Measurements from ENCODE around the gene LRRC7. TPM values are rescaled to one million over a fixed set of nuclear protein-coding genes. Genes with fewer than 3 reads are reported as not detected.

The LRRC7 gene
- total and polyA plus RNA-seq, 2 of the 8 experiments (the other 6 are each of a cell fraction or from before 2014, with no cell fraction given), result 0.03 to 0.17 TPM

- TF ChIP-seq ASH2L (IDR thresholded peaks at IDR 0.05; ENCODE audit: low read length), result no peak
- no peak for TF ChIP-seq POU5F1 (IDR thresholded peaks at IDR 0.05; ENCODE audit: low read depth, low read length)
- no peak for TF ChIP-seq GTF2F1 (IDR thresholded peaks at IDR 0.05; ENCODE audit: borderline replicate concordance, low read depth, low read length)
- no peak for TF ChIP-seq FOSL1 (IDR thresholded peaks at IDR 0.05; ENCODE audit: insufficient read depth, low read depth, low read length)
- TF ChIP-seq JUN (IDR thresholded peaks at IDR 0.05; ENCODE audit: low read depth, low read length), result no peak
- TF ChIP-seq NANOG (IDR thresholded peaks at IDR 0.05; ENCODE audit: insufficient read depth, low read depth, low read length, poor library complexity, severe bottlenecking), result no peak
- no peak for TF ChIP-seq TAF7 (optimal IDR thresholded peaks at IDR 0.05; ENCODE audit: borderline replicate concordance, low read depth, low read length)
- no peak for TF ChIP-seq ATF2 (IDR thresholded peaks at IDR 0.05; ENCODE audit: low read length)
- no peaks in the 10 kb centered on the region for H3K79me2 ChIP-seq (ENCODE audit: control insufficient read depth in 1 of 2, insufficient read depth in 2 of 2, low read length in 2 of 2)
- FAIRE-seq, result no peak
- H3K56ac ChIP-seq (replicated peaks; ENCODE audit: insufficient read length, low read depth, low read length), result no peak overlapping the region
- no peaks in the 10 kb centered on the region for H3K4me1 ChIP-seq (replicated peaks in 1 of 4; ENCODE audit: control insufficient read depth in 3 of 4, insufficient read depth in 4 of 4, low read length in 3 of 4)
- H2BK12ac ChIP-seq (ENCODE audit: low read depth, low read length), result no peak overlapping the region
- H2BK120ac ChIP-seq (replicated peaks; ENCODE audit: low read depth, low read length), result no peak overlapping the region
- H2BK15ac ChIP-seq (ENCODE audit: low read length), result no peak overlapping the region
- H3K4ac ChIP-seq (replicated peaks; ENCODE audit: insufficient read length, low read depth, low read length), result peak overlapping the region; percentile 38
- no peak overlapping the region for H3K4me2 ChIP-seq (ENCODE audit: insufficient read depth in 1 of 2, low read depth in 2 of 2, low read length in 2 of 2)
- H3K9me3 ChIP-seq (ENCODE audit: insufficient read depth in 2 of 2, low read depth in 1 of 2, low read length in 1 of 2), result no peaks in the 10 kb centered on the region
- no peak overlapping the region for H3K23ac ChIP-seq (ENCODE audit: insufficient read length)
- H4K91ac ChIP-seq (replicated peaks; ENCODE audit: insufficient read length, low read length), result no peak overlapping the region
- H3K9ac ChIP-seq (replicated peaks in 1 of 4; ENCODE audit: extremely low read depth in 1 of 4, low read depth in 3 of 4, low read length in 3 of 4), result no peak overlapping the region
- POLR2A ChIA-PET (ENCODE audit: partially characterized antibody), result no interaction called here
- no peak overlapping the region for H2AK5ac ChIP-seq (ENCODE audit: low read depth, low read length)
- WGBS, 2 experiments (ENCODE audit: extremely low coverage in 1 of 2, insufficient coverage in 1 of 2, insufficient read length in 1 of 2, insufficient replicate concordance in 2 of 2, low coverage in 1 of 2, low lambda C conversion rate in 2 of 2, missing lambda C conversion rate in 1 of 2), result 87% methylated on average over 5 of the region's 5 CpGs; no CpG with 5 or more reads in 1 of the 2 experiments
- no peaks in the 10 kb centered on the region; the same call in 1 of the 2 replicates for H3K23me2 ChIP-seq (ENCODE audit: low read depth, low read length)
- CTCF ChIA-PET (ENCODE audit: partially characterized antibody), result no interaction called here
- DNase-seq (ENCODE audit: low read depth in 1 of 2, low spot score in 2 of 2), result no peak
- H2AFZ ChIP-seq (ENCODE audit: low read length), result peak overlapping the region; percentile 88; the same call in 1 of the 2 replicates
- H2BK20ac ChIP-seq (ENCODE audit: low read length), result 0 out of 2 replicates have a peak overlapping the region, but pooled peaks have one; percentile 18
- H3K79me1 ChIP-seq (ENCODE audit: low read depth, low read length), result no peaks in the 10 kb centered on the region
- no peak overlapping the region for H3K4me3 ChIP-seq (ENCODE audit: extremely low read depth in 1 of 4, insufficient read depth in 2 of 4, low read depth in 3 of 4, low read length in 4 of 4)
- H3K27me3 ChIP-seq (replicated peaks in 1 of 4; ENCODE audit: control insufficient read depth in 3 of 4, extremely low read depth in 1 of 4, insufficient read depth in 3 of 4, low read length in 3 of 4), result peaks cover 0 to 1% (median 0%) of the 10 kb centered on the region in 4 experiments; a peak in 1 of 7 replicates
- no peaks in the 10 kb centered on the region for H3K36me3 ChIP-seq (ENCODE audit: control insufficient read depth in 2 of 4, insufficient read depth in 4 of 4, low read length in 3 of 4)
- H4K20me1 ChIP-seq (replicated peaks in 1 of 2; ENCODE audit: control insufficient read depth in 1 of 2, insufficient read depth in 2 of 2, low read length in 2 of 2), result no peaks in the 10 kb centered on the region
- H3K27ac ChIP-seq (ENCODE audit: low read depth, low read length), result no peak overlapping the region
- no peak overlapping the region for H3K14ac ChIP-seq (ENCODE audit: insufficient read length)
- H2BK5ac ChIP-seq (ENCODE audit: low read depth, low read length), result no peak overlapping the region
- H3K18ac ChIP-seq (ENCODE audit: extremely low read depth, low read length), result no peak overlapping the region; the same call in 1 of the 2 replicates
- no peak overlapping the region for H4K8ac ChIP-seq (ENCODE audit: extremely low read depth, insufficient read depth, low read length)
- H4K5ac ChIP-seq (ENCODE audit: insufficient read length, low read depth, low read length), result no peak overlapping the region
These were observed 19.7 kb downstream of the LRRC7 start for GRCh38 chr1:69587391-69587790.
